HepG2 (cell line): ENCODE measurements around the gene LDLRAD4. TPM values are rescaled to one million over a fixed set of nuclear protein-coding genes. Genes with fewer than 3 reads are reported as not detected.

Source experiments
- ATAC-seq: fragments of 200-7000 bp; cut with Tn5 transposase; 3 replicates; pipeline ENCODE4 v1.9.1; 2020; ENCODE audit warnings: mild to moderate bottlenecking, moderate library complexity
- BruUV-seq: library from RNA; stranded (reverse); fragments of 400-500 nt; replicated peaks from 2 replicates; lab custom pipeline; 2021; lab: Mats Ljungman, UMichigan
- CTCF ChIA-PET: fragments of 300-600 bp; formaldehyde crosslinking; extraction: SDS; loops from one replicate; lab custom pipeline; 2021; ENCODE audit warnings: low total read pairs, inconsistent platforms, low intra/inter-chr PET ratio; lab: Yijun Ruan, JAX
- POLR2A ChIA-PET: fragments of 350-600 bp; sonication (Branson Sonifier 250); formaldehyde crosslinking; loops from one replicate; lab custom pipeline; 2020; ENCODE audit warnings: antibody characterized with exemption, inconsistent platforms; lab: Yijun Ruan, JAX
- DNase-seq: peaks from one replicate; pipeline ENCODE4 v3.0.0-alpha.2; 2015; ENCODE audit warnings: low spot score
- FAIRE-seq: peaks from 3 replicates; lab custom pipeline; 2011; peaks lifted over from hg19 to GRCh38; lab: Jason Lieb, UNC
- H2AFZ ChIP-seq: one replicate; pipeline ENCODE4 v1.6.1; 2011; ENCODE audit warnings: low read length, inconsistent platforms
- H3K27ac ChIP-seq: fragments of 300-600 bp; 3 replicates; pipeline ENCODE4 v1.8.0; 2011; ENCODE audit warnings: mixed run types, mild to moderate bottlenecking, mixed read lengths, low read length, inconsistent platforms; ENCODE audit not compliant: insufficient read depth; ENCODE audit errors: extremely low read length
- H3K27me3 ChIP-seq, 2 experiments: fragments of 200-600 bp in 1 of 2; 2 replicates in 1 of 2; 3 replicates in 1 of 2; pipeline versions ENCODE4 v1.6.0 to v1.8.0; 2011; ENCODE audit warnings: low read length in 2 of 2, mild to moderate bottlenecking in 2 of 2, moderate library complexity in 2 of 2, inconsistent platforms in 1 of 2; ENCODE audit not compliant: insufficient read depth in 2 of 2, control insufficient read depth in 1 of 2
- H3K36me3 ChIP-seq, 2 experiments: fragments of 200-600 bp in 1 of 2; replicated peaks in 1 of 2; 2 replicates in 1 of 2; 3 replicates in 1 of 2; pipeline versions ENCODE4 v1.5.1 to v1.8.0; 2011; ENCODE audit warnings: low read length in 2 of 2, inconsistent platforms in 1 of 2; ENCODE audit not compliant: insufficient read depth in 2 of 2, control insufficient read depth in 1 of 2
- H3K4me1 ChIP-seq: 2 replicates; pipeline ENCODE4 v1.5.1; 2012; ENCODE audit warnings: low read length, inconsistent platforms; ENCODE audit not compliant: insufficient read depth
- H3K4me2 ChIP-seq: 2 replicates; pipeline ENCODE4 v1.6.0; 2011; ENCODE audit warnings: low read depth, low read length, inconsistent platforms
- H3K4me3 ChIP-seq, 3 experiments: fragments of 200-600 bp in 1 of 3; sonication (generic), shearing (Covaris generic) in 1 of 3; replicated peaks in 1 of 3; 2 replicates each; pipeline ENCODE4 v1.5.1; 2011 to 2016; ENCODE audit warnings: low read length in 3 of 3, inconsistent platforms in 2 of 3, low read depth in 2 of 3, mild to moderate bottlenecking in 2 of 3, control low read depth in 1 of 3, mixed read lengths in 1 of 3; ENCODE audit not compliant: insufficient read depth in 1 of 3
- H3K79me2 ChIP-seq: one replicate; pipeline ENCODE4 v1.6.1; 2011; ENCODE audit warnings: low read length, inconsistent platforms; ENCODE audit not compliant: insufficient read depth
- H3K9ac ChIP-seq: 2 replicates; pipeline ENCODE4 v1.6.0; 2011; ENCODE audit warnings: mild to moderate bottlenecking, low read depth, low read length, inconsistent platforms; ENCODE audit not compliant: insufficient read depth
- H3K9me3 ChIP-seq: 2 replicates; pipeline ENCODE4 v1.5.1; 2012; ENCODE audit warnings: mild to moderate bottlenecking, low read length
- H4K20me1 ChIP-seq: 2 replicates; pipeline ENCODE4 v1.6.0; 2011; ENCODE audit warnings: inconsistent platforms, mild to moderate bottlenecking, low read length, moderate library complexity; ENCODE audit not compliant: insufficient read depth
- HMGA1 ChIP-seq: sonication (generic); formaldehyde crosslinking; conservative IDR thresholded peaks from 2 replicates; pipeline ENCODE4 v1.4.0; 2020; ENCODE audit warnings: missing genetic modification reagents
- ZHX1 ChIP-seq: sonication (generic); formaldehyde crosslinking; IDR thresholded peaks from 2 replicates; pipeline ENCODE4 v1.8.1; 2022; ENCODE audit warnings: low read depth, mild to moderate bottlenecking, missing genetic modification reagents
- ZNF343 ChIP-seq: sonication (generic); formaldehyde crosslinking; IDR thresholded peaks from 2 replicates; pipeline ENCODE4 v1.4.0; 2020; ENCODE audit warnings: mild to moderate bottlenecking, missing genetic modification reagents
- ZNF782 ChIP-seq: sonication (generic); formaldehyde crosslinking; IDR thresholded peaks from 2 replicates; pipeline ENCODE4 v1.4.0; 2020; ENCODE audit warnings: missing genetic modification reagents, mild to moderate bottlenecking, borderline replicate concordance
- WGBS: methylation state at CpG from one replicate; pipeline ENCODE4 v1.1.6; 2017; ENCODE audit warnings: low lambda C conversion rate; 5-methylcytosine and 5-hydroxymethylcytosine counted together
- in situ Hi-C: cut with HindIII; loops from 2 replicates; pipeline ENCODE4 v1.10.0; 2017; ENCODE audit warnings: low pct_unique_long_range_greater_than_20kb; ENCODE audit not compliant: extremely low pct_ligation_motif_present
- intact Hi-C: fragments of 100-400 bp; cut with micrococcal nuclease; formaldehyde crosslinking; loops from one replicate; pipeline ENCODE4 v1.10.0; 2022; ENCODE audit not compliant: unreplicated experiment
- polyA plus RNA-seq, 8 experiments: library from polyadenylated mRNA; depleted of rRNA in 3 of 8; stranded (reverse) in 7 of 8; unstranded in 1 of 8; fragments of >200 nt; fragmentation: Illumina TruSeq in 4 of 8; extraction: Trizol in 4 of 8; gene quantifications; 2 replicates each; pipeline versions ENCODE4 v1.2.1 to v1.2.3, GENCODE V29; 2011 to 2016; ENCODE audit warnings: low read depth in 4 of 8, missing spikeins in 1 of 8, mixed read lengths in 1 of 8; ENCODE audit not compliant: insufficient read depth in 1 of 8
- total RNA-seq, 5 experiments: library from RNA; depleted of rRNA; stranded (reverse); fragments of >200 nt; fragmentation: Illumina TruSeq; extraction: Trizol; gene quantifications; 2 replicates each; pipeline ENCODE4 v1.2.3, GENCODE V29; 2016; ENCODE audit warnings: low read depth in 1 of 5
- TF ChIP-seq, protein P1 (sequence below): sonication (generic); formaldehyde crosslinking; IDR thresholded peaks from 2 replicates; pipeline ENCODE4 v1.8.1; 2023; ENCODE audit warnings: mild to moderate bottlenecking, missing genetic modification reagents
- TF ChIP-seq, protein P2 (sequence below): sonication (generic); formaldehyde crosslinking; IDR thresholded peaks from 2 replicates; pipeline ENCODE4 v1.4.0; 2020; ENCODE audit warnings: mild to moderate bottlenecking, missing genetic modification reagents

The LDLRAD4 gene
- total and polyA plus RNA-seq, 2 of the 13 experiments (the other 11 are each of a cell fraction or from before 2014, with no cell fraction given) = 13.6 to 20.9 TPM

GRCh38 chr18:13244135-13244534 is 25.6 kb downstream of the LDLRAD4 start (continued):
- TF ChIP-seq, protein P1, sequence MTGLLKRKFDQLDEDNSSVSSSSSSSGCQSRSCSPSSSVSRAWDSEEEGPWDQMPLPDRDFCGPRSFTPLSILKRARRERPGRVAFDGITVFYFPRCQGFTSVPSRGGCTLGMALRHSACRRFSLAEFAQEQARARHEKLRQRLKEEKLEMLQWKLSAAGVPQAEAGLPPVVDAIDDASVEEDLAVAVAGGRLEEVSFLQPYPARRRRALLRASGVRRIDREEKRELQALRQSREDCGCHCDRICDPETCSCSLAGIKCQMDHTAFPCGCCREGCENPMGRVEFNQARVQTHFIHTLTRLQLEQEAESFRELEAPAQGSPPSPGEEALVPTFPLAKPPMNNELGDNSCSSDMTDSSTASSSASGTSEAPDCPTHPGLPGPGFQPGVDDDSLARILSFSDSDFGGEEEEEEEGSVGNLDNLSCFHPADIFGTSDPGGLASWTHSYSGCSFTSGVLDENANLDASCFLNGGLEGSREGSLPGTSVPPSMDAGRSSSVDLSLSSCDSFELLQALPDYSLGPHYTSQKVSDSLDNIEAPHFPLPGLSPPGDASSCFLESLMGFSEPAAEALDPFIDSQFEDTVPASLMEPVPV (CRISPR knock-in tag) = no peak
- TF ChIP-seq HMGA1 (CRISPR knock-in tag) = no peak
- TF ChIP-seq ZNF782 (CRISPR knock-in tag) = no peak
- TF ChIP-seq, protein P2, sequence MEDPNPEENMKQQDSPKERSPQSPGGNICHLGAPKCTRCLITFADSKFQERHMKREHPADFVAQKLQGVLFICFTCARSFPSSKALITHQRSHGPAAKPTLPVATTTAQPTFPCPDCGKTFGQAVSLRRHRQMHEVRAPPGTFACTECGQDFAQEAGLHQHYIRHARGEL (CRISPR knock-in tag) = no peak

DNA sequence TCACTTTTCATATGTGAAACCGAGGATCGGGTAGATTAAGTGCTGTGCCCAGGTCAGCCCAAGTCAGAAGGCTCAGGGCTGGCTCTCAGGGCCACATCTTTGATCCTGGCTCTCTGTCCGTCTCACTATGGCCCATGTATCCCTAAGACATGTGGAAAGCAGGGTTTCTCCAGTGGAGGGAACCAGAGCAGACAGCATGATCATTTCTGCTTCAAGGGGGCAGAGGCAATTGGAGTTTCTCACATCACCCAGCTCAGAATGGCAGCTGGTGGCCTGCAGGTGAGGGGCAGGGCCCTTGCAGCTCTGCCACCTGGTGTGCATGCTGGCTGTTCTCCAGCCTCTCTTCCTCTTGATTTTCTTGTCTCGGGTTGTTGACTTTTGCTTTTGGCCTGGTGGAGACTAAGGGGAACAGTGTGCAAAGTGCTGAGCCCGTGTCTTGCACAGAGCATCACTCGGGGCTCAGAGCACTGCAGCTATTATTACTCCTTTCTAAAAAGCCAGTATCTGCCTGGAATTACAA is 27.0 kb downstream of the LDLRAD4 start:
- Histone ChIP-seq H3K36me3 (no peaks in the 10 kb centered on the region), H2AFZ (no peak overlapping the region), H3K4me3 (no peak overlapping the region), H3K9ac (no peak overlapping the region), H3K4me1 (no peaks in the 10 kb centered on the region), H3K79me2 (peaks cover 2% of the 10 kb centered on the region), H3K27me3 (no peaks in the 10 kb centered on the region; a peak in 1 of 5 replicates), H4K20me1 (no peaks in the 10 kb centered on the region), H3K27ac (no peak overlapping the region), H3K4me2 (no peak overlapping the region), H3K9me3 (no peaks in the 10 kb centered on the region)
- 97% methylated on average over 3 of the region's 6 CpGs for WGBS
- ChIA-PET POLR2A (no interaction called here), CTCF (no interaction called here)
- no peak for TF ChIP-seq ZHX1 (CRISPR knock-in tag)
- peak; percentile 92; the same call in 1 of the 2 replicates for TF ChIP-seq ZNF343 (CRISPR knock-in tag)
- BruUV-seq = no TSS peak
- no peak for DNase-seq
- no peak for FAIRE-seq
- intact Hi-C loops = no loop called here
- no peak for ATAC-seq
- in situ Hi-C loops = no loop called here
